SK-N-SH treated with all-trans-retinoic acid at 6 μM for 48 hours (cell line): ENCODE data around the gene CHRNA1.

Source experiments
- ISL1 ChIP-seq: fragments of 250-450 bp; sonication (Bioruptor Pico); IDR thresholded peaks from 2 replicates; pipeline ENCODE4 v2.1.2; 2022; ENCODE audit warnings: mild to moderate bottlenecking, moderate library complexity
- OSR1 ChIP-seq: fragments of 250-450 bp; sonication (Bioruptor Pico); IDR thresholded peaks from 2 replicates; pipeline ENCODE4 v1.8.0; 2022; ENCODE audit warnings: moderate library complexity, mild to moderate bottlenecking, inconsistent platforms
- PATZ1 ChIP-seq: fragments of 250-450 bp; sonication (Bioruptor Pico); IDR thresholded peaks from 2 replicates; pipeline ENCODE4 v1.8.0; 2020; ENCODE audit warnings: mild to moderate bottlenecking, moderate library complexity, borderline replicate concordance
- PPARA ChIP-seq: fragments of 250-450 bp; sonication (Bioruptor Pico); IDR thresholded peaks from 2 replicates; pipeline ENCODE4 v1.5.0; 2020; ENCODE audit warnings: mild to moderate bottlenecking, borderline replicate concordance
- TCF4 ChIP-seq: fragments of 250-450 bp; sonication (Bioruptor Pico); IDR thresholded peaks from 2 replicates; pipeline ENCODE4 v1.8.0; 2021; ENCODE audit warnings: mild to moderate bottlenecking, moderate library complexity, borderline replicate concordance
- TSHZ2 ChIP-seq: fragments of 250-450 bp; sonication (Bioruptor Pico); IDR thresholded peaks from 2 replicates; pipeline ENCODE4 v1.5.0; 2020; ENCODE audit warnings: mild to moderate bottlenecking, moderate library complexity
- ZFP3 ChIP-seq: fragments of 250-450 bp; sonication (Bioruptor Pico); IDR thresholded peaks from 2 replicates; pipeline ENCODE4 v1.5.0; 2020; ENCODE audit warnings: mild to moderate bottlenecking, moderate library complexity
- ZFP30 ChIP-seq: fragments of 450-650 bp; formaldehyde crosslinking; IDR thresholded peaks from 2 replicates; pipeline ENCODE4 v1.5.0; 2022; ENCODE audit warnings: mild to moderate bottlenecking, moderate library complexity

- TF ChIP-seq PPARA (CRISPR knock-in tag) (no peak), TCF4 (CRISPR knock-in tag) (no peak), TSHZ2 (CRISPR knock-in tag) (no peak), ISL1 (CRISPR knock-in tag) (no peak), PATZ1 (CRISPR knock-in tag) (no peak), OSR1 (no peak), ZFP30 (CRISPR knock-in tag) (no peak), ZFP3 (CRISPR knock-in tag) (no peak)
Observed at GRCh38 chr2:174738841-174739240, 25.4 kb downstream of the CHRNA1 start.
